Activated effector memory CD4-positive, alpha-beta T cell treated with anti-CD3 and anti-CD28 coated beads, Interleukin-2, amount 50 U/mL, for 16 hours (primary cell): Measurements from ENCODE around the gene HTRA3.

ENCODE experiments used
- DNase-seq: peaks from one replicate; pipeline ENCODE4 v3.0.0-alpha.2; 2020

Gene HTRA3

GRCh38 chr4:8269535-8270417 is at the start of gene HTRA3:
HTRA3 (plus strand) TSS chr4:8269754; CDS start chr4:8269969, 215 bp downstream.
- DNase-seq, result no peak

- DNase-seq, result no peak
Observed at GRCh38 chr4:8220661-8221450, 48.7 kb upstream of the HTRA3 start.

GRCh38 chr4:8221476-8221875 is 48.1 kb upstream of the HTRA3 start:
- no peak for DNase-seq

- DNase-seq, result no peak
Observed at GRCh38 chr4:8221985-8222384, 47.6 kb upstream of the HTRA3 start.

- no peak for DNase-seq
Observed at GRCh38 chr4:8222609-8223388, 46.8 kb upstream of the HTRA3 start.

GRCh38 chr4:8224267-8224974 is 45.1 kb upstream of the HTRA3 start:
- no peak for DNase-seq

GRCh38 chr4:8224975-8225625 is 44.5 kb upstream of the HTRA3 start:
- DNase-seq, result no peak

GRCh38 chr4:8225706-8226443 is 43.7 kb upstream of the HTRA3 start:
- DNase-seq, result no peak

- no peak for DNase-seq
Observed at GRCh38 chr4:8227201-8227770, 42.3 kb upstream of the HTRA3 start.

- DNase-seq, result no peak
Observed at GRCh38 chr4:8227771-8228318, 41.7 kb upstream of the HTRA3 start.

GRCh38 chr4:8228319-8229250 is 41.0 kb upstream of the HTRA3 start:
- DNase-seq, result peak; percentile 90

GRCh38 chr4:8229331-8229975 is 40.1 kb upstream of the HTRA3 start:
- peak; percentile 68 for DNase-seq

- DNase-seq, result no peak
Observed at GRCh38 chr4:8230033-8230432, 39.5 kb upstream of the HTRA3 start.

- no peak for DNase-seq
Observed at GRCh38 chr4:8230891-8231290, 38.7 kb upstream of the HTRA3 start.

- no peak for DNase-seq
Observed at GRCh38 chr4:8231551-8232049, 38.0 kb upstream of the HTRA3 start.

GRCh38 chr4:8232748-8233147 is 36.8 kb upstream of the HTRA3 start:
- DNase-seq, result no peak

GRCh38 chr4:8233672-8234484 is 35.7 kb upstream of the HTRA3 start:
- DNase-seq, result no peak

- DNase-seq, result no peak
Observed at GRCh38 chr4:8234715-8235114, 34.8 kb upstream of the HTRA3 start.
